H9 (cell line): Measurements from ENCODE around the gene DNAH8. TPM values are rescaled to one million over a fixed set of nuclear protein-coding genes. Genes with fewer than 3 reads are reported as not detected.
A peak's percentile ranks its signal among the peaks of the same experiment; 100 is the strongest.

Experiments
- DNase-seq: peaks from one replicate; pipeline ENCODE4 v3.0.0-alpha.2; 2017
- H2AFZ ChIP-seq: one replicate; pipeline ENCODE4 v1.6.1; 2013; ENCODE audit warnings: mild to moderate bottlenecking, low read length, control low read depth, moderate library complexity
- H2AK5ac ChIP-seq: 2 replicates; pipeline ENCODE4 v1.6.1; 2013; ENCODE audit warnings: low read length, control low read depth, mixed read lengths; ENCODE audit not compliant: insufficient read length
- H2BK120ac ChIP-seq: one replicate; pipeline ENCODE4 v1.6.1; 2013; ENCODE audit warnings: low read depth, mild to moderate bottlenecking, low read length, control low read depth, inconsistent platforms; ENCODE audit not compliant: poor library complexity, severe bottlenecking
- H2BK12ac ChIP-seq: 2 replicates; pipeline ENCODE4 v1.6.1; 2013; ENCODE audit warnings: low read length, control low read depth, mixed read lengths, low read depth; ENCODE audit not compliant: insufficient read length
- H2BK15ac ChIP-seq: 2 replicates; pipeline ENCODE4 v1.6.1; 2013; ENCODE audit warnings: low read depth, low read length, control low read depth
- H2BK20ac ChIP-seq: one replicate; pipeline ENCODE4 v1.6.1; 2013; ENCODE audit warnings: low read depth, mild to moderate bottlenecking, low read length, control low read depth, inconsistent platforms; ENCODE audit not compliant: poor library complexity, severe bottlenecking
- H2BK5ac ChIP-seq: 2 replicates; pipeline ENCODE4 v1.6.1; 2013; ENCODE audit warnings: low read length, control low read depth, mixed read lengths; ENCODE audit not compliant: insufficient read length
- H3K14ac ChIP-seq: 2 replicates; pipeline ENCODE4 v1.6.1; 2013; ENCODE audit warnings: low read length, control low read depth; ENCODE audit not compliant: insufficient read depth
- H3K18ac ChIP-seq: 2 replicates; pipeline ENCODE4 v1.6.1; 2013; ENCODE audit warnings: low read depth, mild to moderate bottlenecking, mixed read lengths, low read length, control low read depth; ENCODE audit not compliant: insufficient read length
- H3K23ac ChIP-seq: 2 replicates; pipeline ENCODE4 v1.6.1; 2013; ENCODE audit warnings: low read length, control low read depth, mixed read lengths, low read depth; ENCODE audit not compliant: insufficient read length
- H3K23me2 ChIP-seq: 2 replicates; pipeline ENCODE4 v1.6.1; 2013; ENCODE audit warnings: low read depth, mild to moderate bottlenecking, mixed read lengths, low read length, control low read depth; ENCODE audit not compliant: insufficient read length, poor library complexity, severe bottlenecking
- H3K27ac ChIP-seq: 2 replicates; pipeline ENCODE4 v1.5.1; 2013; ENCODE audit warnings: low read length, control low read depth, mixed read lengths, low read depth; ENCODE audit not compliant: insufficient read length
- H3K27me3 ChIP-seq: 2 replicates; pipeline ENCODE4 v1.6.1; 2013; ENCODE audit warnings: low read length, control low read depth, inconsistent platforms; ENCODE audit not compliant: insufficient read depth
- H3K4ac ChIP-seq: 2 replicates; pipeline ENCODE4 v1.6.1; 2013; ENCODE audit warnings: low read depth, mild to moderate bottlenecking, control low read depth, inconsistent platforms, low read length, moderate library complexity
- H3K4me1 ChIP-seq: 2 replicates; pipeline ENCODE4 v1.6.1; 2013; ENCODE audit warnings: low read length, control low read depth, inconsistent platforms; ENCODE audit not compliant: insufficient read depth
- H3K4me2 ChIP-seq: 2 replicates; pipeline ENCODE4 v1.6.1; 2013; ENCODE audit warnings: low read length, control low read depth, mixed read lengths; ENCODE audit not compliant: insufficient read length, insufficient read depth
- H3K56ac ChIP-seq: 2 replicates; pipeline ENCODE4 v1.6.1; 2013; ENCODE audit warnings: low read depth, mild to moderate bottlenecking, mixed read lengths, low read length, control low read depth; ENCODE audit not compliant: insufficient read length
- H3K79me1 ChIP-seq: 2 replicates; pipeline ENCODE4 v1.6.1; 2013; ENCODE audit warnings: low read depth, mild to moderate bottlenecking, moderate library complexity, low read length, control low read depth, inconsistent platforms; ENCODE audit not compliant: insufficient read depth, poor library complexity, severe bottlenecking
- H3K79me2 ChIP-seq: 2 replicates; pipeline ENCODE4 v1.6.1; 2013; ENCODE audit warnings: low read length, control low read depth, inconsistent platforms; ENCODE audit not compliant: insufficient read depth
- H3K9ac ChIP-seq: 2 replicates; pipeline ENCODE4 v1.6.1; 2013; ENCODE audit warnings: low read length, control low read depth, mixed read lengths; ENCODE audit not compliant: insufficient read length; ENCODE audit errors: extremely low read depth
- H3K9me3 ChIP-seq: one replicate; pipeline ENCODE4 v1.6.1; 2013; ENCODE audit warnings: low read depth, low read length, inconsistent platforms; ENCODE audit not compliant: control insufficient read depth
- H3T11ph ChIP-seq: one replicate; pipeline ENCODE4 v1.6.1; 2013; ENCODE audit warnings: mild to moderate bottlenecking, low read length, control low read depth, inconsistent platforms
- H4K20me1 ChIP-seq: one replicate; pipeline ENCODE4 v1.6.1; 2013; ENCODE audit not compliant: control insufficient read depth, insufficient read length, insufficient read depth
- H4K5ac ChIP-seq: 2 replicates; pipeline ENCODE4 v1.6.1; 2013; ENCODE audit warnings: low read depth, mild to moderate bottlenecking, mixed read lengths, low read length, control low read depth; ENCODE audit not compliant: insufficient read length
- H4K8ac ChIP-seq: replicated peaks from 2 replicates; pipeline ENCODE4 v1.6.1; 2013; ENCODE audit warnings: low read length, control low read depth, mixed read lengths, low read depth; ENCODE audit not compliant: insufficient read length
- H4K91ac ChIP-seq: 2 replicates; pipeline ENCODE4 v1.6.1; 2013; ENCODE audit warnings: low read depth, mild to moderate bottlenecking, moderate library complexity, mixed read lengths, low read length, control low read depth; ENCODE audit not compliant: insufficient read length
- H3K27ac Mint-ChIP-seq, 3 experiments: 2 replicates in 2 of 3; 3 replicates in 1 of 3; pipeline ENCODE4 v1.8.0; 2020 to 2021; ENCODE audit warnings: mixed read lengths in 3 of 3, mild to moderate bottlenecking in 1 of 3, moderate library complexity in 1 of 3
- H3K27me3 Mint-ChIP-seq: 2 replicates; pipeline ENCODE4 v1.8.0; 2021; ENCODE audit warnings: low read depth, mild to moderate bottlenecking, moderate library complexity, mixed read lengths
- H3K36me3 Mint-ChIP-seq, 3 experiments: 2 replicates in 2 of 3; 3 replicates in 1 of 3; pipeline ENCODE4 v1.8.0; 2020 to 2021; ENCODE audit warnings: low read depth in 3 of 3, mixed read lengths in 3 of 3; ENCODE audit not compliant: insufficient read depth in 1 of 3
- H3K4me1 Mint-ChIP-seq, 2 experiments: 2 replicates each; pipeline ENCODE4 v1.8.0; 2020; ENCODE audit warnings: mixed read lengths in 2 of 2
- H3K4me3 Mint-ChIP-seq, 2 experiments: 2 replicates in 1 of 2; 3 replicates in 1 of 2; pipeline ENCODE4 v1.8.0; 2020 to 2021; ENCODE audit warnings: mild to moderate bottlenecking in 2 of 2, mixed read lengths in 2 of 2, moderate library complexity in 1 of 2
- H3K9me3 Mint-ChIP-seq, 2 experiments: 2 replicates in 1 of 2; 3 replicates in 1 of 2; pipeline ENCODE4 v1.8.0; 2020; ENCODE audit warnings: mild to moderate bottlenecking in 2 of 2, mixed read lengths in 2 of 2, moderate library complexity in 1 of 2
- CTCF ChIP-seq: fragments of 200-600 bp; sonication (generic); conservative IDR thresholded peaks from 3 replicates; pipeline ENCODE4 v1.8.0; 2021; ENCODE audit warnings: antibody characterized with exemption, mild to moderate bottlenecking
- WGBS: extraction: QIAGEN DNeasy Blood & Tissue Kit; methylation state at CpG from one replicate; pipeline ENCODE4 v1.1.7; 2013; ENCODE audit warnings: missing lambda C conversion rate, low lambda C conversion rate, mixed read lengths; ENCODE audit not compliant: insufficient read length; ENCODE audit errors: extremely low coverage; 5-methylcytosine and 5-hydroxymethylcytosine counted together
- total RNA-seq: library from RNA; stranded (reverse); gene quantifications from 2 replicates; pipeline ENCODE4 v1.2.1, GENCODE V29; 2021

The DNAH8 gene
- total RNA-seq, 1 experiment from 2014 or later: not detected

- Histone ChIP-seq H4K91ac (no peak overlapping the region), H2AK5ac (no peak overlapping the region), H3K4ac (no peak overlapping the region), H3K27me3 (no peaks in the 10 kb centered on the region), H2BK15ac (no peak overlapping the region), H2BK5ac (no peak overlapping the region), H3K56ac (no peak overlapping the region), H2BK120ac (no peak overlapping the region), H2BK12ac (no peak overlapping the region), H3K79me2 (no peaks in the 10 kb centered on the region), H2BK20ac (no peak overlapping the region), H3K79me1 (no peaks in the 10 kb centered on the region), H4K5ac (no peak overlapping the region), H3T11ph (no peak overlapping the region), H3K27ac (no peak overlapping the region), H3K9ac (no peak overlapping the region), H3K23me2 (no peaks in the 10 kb centered on the region), H3K23ac (no peak overlapping the region), H3K14ac (no peak overlapping the region), H3K18ac (no peak overlapping the region), H3K4me1 (no peaks in the 10 kb centered on the region), H2AFZ (no peak overlapping the region), H3K4me2 (no peak overlapping the region), H4K20me1 (no peaks in the 10 kb centered on the region), H3K9me3 (no peaks in the 10 kb centered on the region), H4K8ac (no peak overlapping the region)
- no peak overlapping the region for H3K4me3 Mint-ChIP-seq
- WGBS: no CpG with 5 or more reads among the region's 3 CpGs
- peak; percentile 78 for TF ChIP-seq CTCF
- H3K9me3 Mint-ChIP-seq: no peaks in the 10 kb centered on the region
- DNase-seq: no peak
- H3K36me3 Mint-ChIP-seq: no peaks in the 10 kb centered on the region
- peaks cover 41% of the 10 kb centered on the region for H3K27me3 Mint-ChIP-seq
- H3K4me1 Mint-ChIP-seq: peaks cover 0 to 2% of the 10 kb centered on the region in 2 experiments; a peak in 2 of 4 replicates
- H3K27ac Mint-ChIP-seq: no peak overlapping the region
These were observed 288.0 kb downstream of the DNAH8 start for GRCh38 chr6:39003072-39003471.
